Caco-2 (cell line): Measurements from ENCODE around the gene TAF6. TPM values are rescaled to one million over a fixed set of nuclear protein-coding genes. Genes with fewer than 3 reads are reported as not detected.

Experiments
- BruUV-seq: library from RNA; stranded (reverse); fragments of 400-500 nt; replicated peaks from 2 replicates; lab custom pipeline; 2021; lab: Mats Ljungman, UMichigan
- CTCF ChIA-PET: fragments of 300-600 bp; sonication (Branson Sonifier 250); formaldehyde crosslinking; loops from one replicate; lab custom pipeline; 2022; ENCODE audit warnings: antibody characterized with exemption; lab: Charles Lee
- POLR2A ChIA-PET: fragments of 300-600 bp; sonication (Branson Sonifier 250); formaldehyde crosslinking; loops from one replicate; lab custom pipeline; 2022; ENCODE audit warnings: antibody characterized with exemption; lab: Charles Lee
- DNase-seq, 2 experiments: peaks; one replicate each; pipeline versions ENCODE4 v3.0.0 to v3.0.0-alpha.2; 2020 to 2022
- H3K27me3 ChIP-seq: replicated peaks from 2 replicates; pipeline ENCODE4 v1.6.0; 2011; ENCODE audit warnings: low read length; ENCODE audit not compliant: control insufficient read depth, insufficient read depth
- H3K36me3 ChIP-seq: 2 replicates; pipeline ENCODE4 v1.5.1; 2011; ENCODE audit warnings: low read length; ENCODE audit not compliant: control insufficient read depth, insufficient read depth
- H3K4me1 ChIP-seq: fragments of 250-450 bp; sonication (Bioruptor Pico); 2 replicates; pipeline ENCODE4 v1.5.1; 2020; ENCODE audit warnings: mild to moderate bottlenecking
- H3K4me3 ChIP-seq: 2 replicates; pipeline ENCODE4 v1.5.1; 2011; ENCODE audit warnings: low read depth, mild to moderate bottlenecking, control low read depth, low read length
- H3K9me3 ChIP-seq: fragments of 250-450 bp; sonication (Bioruptor Pico); 2 replicates; pipeline ENCODE4 v1.5.1; 2020; ENCODE audit warnings: mild to moderate bottlenecking, moderate library complexity
- H3K27ac Mint-ChIP-seq: one replicate; pipeline ENCODE4 v1.8.0; 2022; ENCODE audit warnings: mixed read lengths; ENCODE audit not compliant: unreplicated experiment
- H3K27me3 Mint-ChIP-seq: one replicate; pipeline ENCODE4 v1.8.0; 2022; ENCODE audit warnings: mixed read lengths; ENCODE audit not compliant: insufficient read depth, unreplicated experiment
- H3K36me3 Mint-ChIP-seq: one replicate; pipeline ENCODE4 v1.8.0; 2022; ENCODE audit warnings: mild to moderate bottlenecking, mixed read lengths; ENCODE audit not compliant: insufficient read depth, unreplicated experiment
- H3K4me1 Mint-ChIP-seq: one replicate; pipeline ENCODE4 v1.8.0; 2022; ENCODE audit warnings: low read depth, mixed read lengths; ENCODE audit not compliant: unreplicated experiment
- H3K4me3 Mint-ChIP-seq: one replicate; pipeline ENCODE4 v1.8.0; 2022; ENCODE audit warnings: mild to moderate bottlenecking, moderate library complexity, mixed read lengths; ENCODE audit not compliant: unreplicated experiment
- H3K9me3 Mint-ChIP-seq: one replicate; pipeline ENCODE4 v1.8.0; 2022; ENCODE audit warnings: mixed read lengths; ENCODE audit not compliant: unreplicated experiment
- CTCF ChIP-seq, 2 experiments: fragments of 200-600 bp in 1 of 2; IDR thresholded peaks; 1 replicate in 1 of 2; 2 replicates in 1 of 2; pipeline versions ENCODE4 v1.5.1 to v1.8.0; 2011 to 2022; ENCODE audit warnings: antibody characterized with exemption in 1 of 2, control low read depth in 1 of 2, inconsistent platforms in 1 of 2, low read depth in 1 of 2, low read length in 1 of 2, mild to moderate bottlenecking in 1 of 2, moderate library complexity in 1 of 2; ENCODE audit not compliant: insufficient read depth in 1 of 2, severe bottlenecking in 1 of 2, unreplicated experiment in 1 of 2
- intact Hi-C: fragments of 100-400 bp; cut with micrococcal nuclease; formaldehyde crosslinking; loops from one replicate; pipeline ENCODE4 v1.10.0; 2022; ENCODE audit not compliant: unreplicated experiment
- total RNA-seq: library from RNA; stranded (reverse); gene quantifications from 2 replicates; pipeline ENCODE4 v1.2.3, GENCODE V29; 2022

The TAF6 gene
- total RNA-seq, 1 experiment from 2014 or later, result 81.2 TPM

GRCh38 chr7:100107125-100107737, 11.9 kb downstream of the TAF6 start:
- no peak for DNase-seq
- peaks cover 4% of the 10 kb centered on the region for H3K36me3 ChIP-seq
- peak overlapping the region; percentile 21 for H3K27ac Mint-ChIP-seq
- ChIA-PET CTCF (no interaction called here), POLR2A (no interaction called here)
- no peaks in the 10 kb centered on the region for H3K9me3 Mint-ChIP-seq
- no peaks in the 10 kb centered on the region for H3K27me3 ChIP-seq
- H3K36me3 Mint-ChIP-seq, result peaks cover 68% of the 10 kb centered on the region
- no peak for TF ChIP-seq CTCF (IDR thresholded peaks at IDR 0.05; ENCODE audit: insufficient read depth in 1 of 2, low read depth in 1 of 2, low read length in 1 of 2, severe bottlenecking in 1 of 2, unreplicated experiment in 1 of 2)
- H3K4me3 ChIP-seq, result no peak overlapping the region
- intact Hi-C loops, result no loop called here
- H3K27me3 Mint-ChIP-seq, result no peaks in the 10 kb centered on the region
- H3K4me1 ChIP-seq, result peaks cover 5% of the 10 kb centered on the region; the same call in 1 of the 2 replicates
- no peaks in the 10 kb centered on the region for H3K4me1 Mint-ChIP-seq
- TSS peak; percentile 90 for BruUV-seq
- no peak overlapping the region for H3K4me3 Mint-ChIP-seq
- no peaks in the 10 kb centered on the region for H3K9me3 ChIP-seq

DNA sequence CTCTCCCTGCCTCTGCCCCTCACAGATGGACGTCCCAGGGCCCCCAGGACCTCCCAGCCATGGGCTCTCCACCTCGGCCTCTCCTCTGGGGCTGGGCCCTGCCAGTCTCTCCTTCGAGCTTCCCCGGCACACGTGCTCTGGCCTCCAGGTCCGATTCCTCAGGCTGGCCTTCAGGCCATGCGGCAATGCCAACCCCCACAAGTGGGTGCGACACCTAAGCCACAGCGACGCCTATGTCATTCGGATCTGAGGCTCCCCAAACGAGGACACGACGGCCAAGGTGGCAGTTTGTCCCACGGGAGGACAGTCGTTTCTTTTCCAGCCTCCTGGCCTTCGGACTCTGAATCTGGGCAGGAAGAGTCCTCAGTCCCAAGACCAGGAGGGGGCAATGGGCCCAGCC, 12.5 kb downstream of the TAF6 start:
- Mint-ChIP-seq H3K9me3 (no peaks in the 10 kb centered on the region), H3K27ac (no peak overlapping the region), H3K36me3 (peaks cover 73% of the 10 kb centered on the region), H3K27me3 (no peaks in the 10 kb centered on the region), H3K4me1 (no peaks in the 10 kb centered on the region), H3K4me3 (no peak overlapping the region)
- ChIA-PET POLR2A (no interaction called here), CTCF (no interaction called here)
- intact Hi-C loops, result no loop called here
- H3K36me3 ChIP-seq, result peaks cover 4% of the 10 kb centered on the region
- DNase-seq, result no peak
- H3K4me1 ChIP-seq, result peaks cover 5% of the 10 kb centered on the region; the same call in 1 of the 2 replicates
- H3K27me3 ChIP-seq, result no peaks in the 10 kb centered on the region
- TF ChIP-seq CTCF (IDR thresholded peaks at IDR 0.05; ENCODE audit: insufficient read depth in 1 of 2, low read depth in 1 of 2, low read length in 1 of 2, severe bottlenecking in 1 of 2, unreplicated experiment in 1 of 2), result no peak
- no peaks in the 10 kb centered on the region for H3K9me3 ChIP-seq
- BruUV-seq, result no TSS peak
- H3K4me3 ChIP-seq, result no peak overlapping the region

- TF ChIP-seq CTCF (IDR thresholded peaks at IDR 0.05; ENCODE audit: insufficient read depth in 1 of 2, low read depth in 1 of 2, low read length in 1 of 2, severe bottlenecking in 1 of 2, unreplicated experiment in 1 of 2), result no peak
- no TSS peak for BruUV-seq
- H3K36me3 ChIP-seq, result peaks cover 4% of the 10 kb centered on the region
- Mint-ChIP-seq H3K4me3 (no peak overlapping the region), H3K27ac (no peak overlapping the region), H3K9me3 (no peaks in the 10 kb centered on the region), H3K36me3 (peaks cover 76% of the 10 kb centered on the region), H3K4me1 (no peaks in the 10 kb centered on the region), H3K27me3 (no peaks in the 10 kb centered on the region)
- POLR2A ChIA-PET, result no interaction called here
- DNase-seq, result no peak
- no peak overlapping the region for H3K4me3 ChIP-seq
- no peaks in the 10 kb centered on the region for H3K27me3 ChIP-seq
- intact Hi-C loops, result no loop called here
- CTCF ChIA-PET, result interaction anchor here (0.6 kb wide), 1 partner anchor 13 kb away, joined by 3 read pairs; no protein-coding TSS in a partner anchor
- H3K4me1 ChIP-seq, result peaks cover 5% of the 10 kb centered on the region; the same call in 1 of the 2 replicates
- no peaks in the 10 kb centered on the region for H3K9me3 ChIP-seq
These were observed 13.6 kb downstream of the TAF6 start for GRCh38 chr7:100105534-100105933.
